ENCODE results near the gene PRKX. TPM values are rescaled to one million over a fixed set of nuclear protein-coding genes. Genes with fewer than 3 reads are reported as not detected.
"Not testable (repeated sequence)": the region's sequence is repeated elsewhere in the genome, so short reads cannot be mapped to it uniquely, and the experiment has no call there.

PRKX gene
- total RNA-seq, 1 donor from 2014 or later, result 37.2 TPM

- no peak for DNase-seq (ENCODE audit: extremely low spot score, unreplicated experiment)
- Mint-ChIP-seq H3K4me1 (ENCODE audit: unreplicated experiment) (no peaks in the 10 kb centered on the region), H3K9me3 (ENCODE audit: unreplicated experiment) (no peaks in the 10 kb centered on the region), H3K27me3 (ENCODE audit: unreplicated experiment) (no peaks in the 10 kb centered on the region), H3K36me3 (ENCODE audit: unreplicated experiment) (peaks cover 13% of the 10 kb centered on the region), H3K4me3 (ENCODE audit: unreplicated experiment) (no peak overlapping the region), H3K27ac (ENCODE audit: unreplicated experiment) (no peak overlapping the region)
- TF ChIP-seq CTCF (IDR thresholded peaks at IDR 0.05), result no peak
Observed at GRCh38 chrX:3653111-3653510, 60.3 kb downstream of the PRKX start.

GRCh38 chrX:3651277-3651676, 62.2 kb downstream of the PRKX start:
- H3K9me3 Mint-ChIP-seq (ENCODE audit: unreplicated experiment), result no peaks in the 10 kb centered on the region
- H3K4me3 Mint-ChIP-seq (ENCODE audit: unreplicated experiment), result no peak overlapping the region
- no peak overlapping the region for H3K27ac Mint-ChIP-seq (ENCODE audit: unreplicated experiment)
- no peaks in the 10 kb centered on the region for H3K27me3 Mint-ChIP-seq (ENCODE audit: unreplicated experiment)
- no peak for DNase-seq (ENCODE audit: extremely low spot score, unreplicated experiment)
- no peaks in the 10 kb centered on the region for H3K4me1 Mint-ChIP-seq (ENCODE audit: unreplicated experiment)
- peak; percentile 71 for TF ChIP-seq CTCF (IDR thresholded peaks at IDR 0.05)
- H3K36me3 Mint-ChIP-seq (ENCODE audit: unreplicated experiment), result peaks cover 15% of the 10 kb centered on the region

GRCh38 chrX:3648084-3648483, 65.4 kb downstream of the PRKX start:
- TF ChIP-seq CTCF (IDR thresholded peaks at IDR 0.05), result no peak
- H3K4me3 Mint-ChIP-seq (ENCODE audit: unreplicated experiment), result no peak overlapping the region

GRCh38 chrX:3639858-3640631, 73.4 kb downstream of the PRKX start:
- H3K36me3 Mint-ChIP-seq (ENCODE audit: unreplicated experiment), result peaks cover 30% of the 10 kb centered on the region
- not testable (repeated sequence) for DNase-seq (ENCODE audit: extremely low spot score, unreplicated experiment); H3K4me1 Mint-ChIP-seq (ENCODE audit: unreplicated experiment); H3K27me3 Mint-ChIP-seq (ENCODE audit: unreplicated experiment); H3K27ac Mint-ChIP-seq (ENCODE audit: unreplicated experiment); H3K9me3 Mint-ChIP-seq (ENCODE audit: unreplicated experiment); H3K4me3 Mint-ChIP-seq (ENCODE audit: unreplicated experiment)

More at GRCh38 chrX:3648084-3648483, 65.4 kb downstream of the PRKX start:
- no peaks in the 10 kb centered on the region for H3K4me1 Mint-ChIP-seq (ENCODE audit: unreplicated experiment)
- H3K36me3 Mint-ChIP-seq (ENCODE audit: unreplicated experiment), result peaks cover 35% of the 10 kb centered on the region
- no peak overlapping the region for H3K27ac Mint-ChIP-seq (ENCODE audit: unreplicated experiment)
- H3K9me3 Mint-ChIP-seq (ENCODE audit: unreplicated experiment), result peaks cover 8% of the 10 kb centered on the region
- no peak for DNase-seq (ENCODE audit: extremely low spot score, unreplicated experiment)
- no peaks in the 10 kb centered on the region for H3K27me3 Mint-ChIP-seq (ENCODE audit: unreplicated experiment)

- Mint-ChIP-seq H3K36me3 (ENCODE audit: unreplicated experiment) (peaks cover 24% of the 10 kb centered on the region), H3K27ac (ENCODE audit: unreplicated experiment) (no peak overlapping the region), H3K9me3 (ENCODE audit: unreplicated experiment) (peaks cover 8% of the 10 kb centered on the region), H3K4me3 (ENCODE audit: unreplicated experiment) (no peak overlapping the region), H3K4me1 (ENCODE audit: unreplicated experiment) (no peaks in the 10 kb centered on the region), H3K27me3 (ENCODE audit: unreplicated experiment) (no peaks in the 10 kb centered on the region)
- no peak for TF ChIP-seq CTCF (IDR thresholded peaks at IDR 0.05)
- no peak for DNase-seq (ENCODE audit: extremely low spot score, unreplicated experiment)
Observed at GRCh38 chrX:3639236-3639635, 74.2 kb downstream of the PRKX start.
